Gastroesophageal sphincter (tissue), 3 donors: ENCODE measurements around the gene CHST11.

ENCODE experiments used
- POLR2AphosphoS5 ChIP-seq: sonication (generic); formaldehyde crosslinking; IDR thresholded peaks from one replicate; pipeline ENCODE4 v1.6.1; 2017; ENCODE audit warnings: antibody characterized with exemption
- TF ChIP-seq, protein P1 (sequence below), 4 experiments: fragments of 200-600 bp in 2 of 4; fragments of 450-650 bp in 2 of 4; sonication (generic) in 1 of 4; IDR thresholded peaks; one replicate each; pipeline ENCODE4 v1.5.1; 2017 to 2019; ENCODE audit warnings: antibody characterized with exemption in 4 of 4, mild to moderate bottlenecking in 2 of 4, moderate library complexity in 2 of 4

DNA sequence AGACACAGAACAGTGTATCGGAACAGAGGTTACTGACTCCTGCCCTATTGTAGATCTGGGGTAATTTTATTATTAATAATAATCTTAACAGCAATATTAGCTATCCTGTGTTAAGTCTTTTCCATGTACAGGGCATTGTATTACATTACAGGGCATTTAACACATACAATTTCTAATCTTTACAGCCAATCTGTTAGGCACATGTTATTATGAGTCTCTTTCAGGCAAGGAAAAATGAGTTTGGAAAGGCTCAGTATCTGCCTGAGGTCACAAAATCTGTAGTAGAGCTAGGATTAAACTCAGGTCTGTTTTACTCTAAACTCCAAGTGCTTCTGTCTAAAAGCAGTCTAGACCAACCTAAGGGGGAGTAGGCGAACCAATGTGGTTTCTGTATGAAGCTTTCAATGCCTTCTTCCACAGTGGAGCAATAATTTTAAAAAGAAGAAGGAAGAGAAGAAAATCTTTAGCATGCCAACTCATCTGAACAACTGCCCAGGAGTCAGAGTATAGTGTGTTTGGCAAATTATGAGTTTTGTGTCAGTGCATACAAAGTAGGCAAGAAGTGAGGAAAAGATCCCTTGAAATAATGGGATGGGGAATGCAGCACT, 192.6 kb downstream of the CHST11 start:
- TF ChIP-seq POLR2AphosphoS5, result no peak
- TF ChIP-seq, protein P1, sequence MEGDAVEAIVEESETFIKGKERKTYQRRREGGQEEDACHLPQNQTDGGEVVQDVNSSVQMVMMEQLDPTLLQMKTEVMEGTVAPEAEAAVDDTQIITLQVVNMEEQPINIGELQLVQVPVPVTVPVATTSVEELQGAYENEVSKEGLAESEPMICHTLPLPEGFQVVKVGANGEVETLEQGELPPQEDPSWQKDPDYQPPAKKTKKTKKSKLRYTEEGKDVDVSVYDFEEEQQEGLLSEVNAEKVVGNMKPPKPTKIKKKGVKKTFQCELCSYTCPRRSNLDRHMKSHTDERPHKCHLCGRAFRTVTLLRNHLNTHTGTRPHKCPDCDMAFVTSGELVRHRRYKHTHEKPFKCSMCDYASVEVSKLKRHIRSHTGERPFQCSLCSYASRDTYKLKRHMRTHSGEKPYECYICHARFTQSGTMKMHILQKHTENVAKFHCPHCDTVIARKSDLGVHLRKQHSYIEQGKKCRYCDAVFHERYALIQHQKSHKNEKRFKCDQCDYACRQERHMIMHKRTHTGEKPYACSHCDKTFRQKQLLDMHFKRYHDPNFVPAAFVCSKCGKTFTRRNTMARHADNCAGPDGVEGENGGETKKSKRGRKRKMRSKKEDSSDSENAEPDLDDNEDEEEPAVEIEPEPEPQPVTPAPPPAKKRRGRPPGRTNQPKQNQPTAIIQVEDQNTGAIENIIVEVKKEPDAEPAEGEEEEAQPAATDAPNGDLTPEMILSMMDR (IDR thresholded peaks at IDR 0.05), result no peak
